ENCODE results near the gene ASB1. TPM values are rescaled to one million over a fixed set of nuclear protein-coding genes. Genes with fewer than 3 reads are reported as not detected.
A peak's percentile ranks its signal among the peaks of the same experiment; 100 is the strongest.

ASB1 gene
- total RNA-seq, 2 donors from 2014 or later = 49.2 to 52.3 TPM

GRCh38 chr2:238448031-238448955, 21.6 kb downstream of the ASB1 start:
- no peak for DNase-seq
- no peak overlapping the region for H3K27ac Mint-ChIP-seq
- H3K4me1 Mint-ChIP-seq (ENCODE audit: low read depth) = peaks cover 6% of the 10 kb centered on the region
- ATAC-seq (replicated peaks in 1 of 2) = peak; percentile 35 to 36
- no peaks in the 10 kb centered on the region for H3K9me3 Mint-ChIP-seq
- H3K36me3 Mint-ChIP-seq (ENCODE audit: insufficient read depth in 2 of 2) = peaks cover 8 to 46% of the 10 kb centered on the region in 2 donors
- no peaks in the 10 kb centered on the region for H3K27me3 Mint-ChIP-seq (ENCODE audit: low read depth)
- H3K4me3 Mint-ChIP-seq = no peak overlapping the region

GRCh38 chr2:238449241-238449640, 22.5 kb downstream of the ASB1 start:
- ATAC-seq (replicated peaks in 1 of 2) = no peak
- no peak overlapping the region for H3K4me3 Mint-ChIP-seq
- peaks cover 0 to 3% of the 10 kb centered on the region in 2 donors for H3K9me3 Mint-ChIP-seq
- peaks cover 9 to 44% of the 10 kb centered on the region in 2 donors for H3K36me3 Mint-ChIP-seq (ENCODE audit: insufficient read depth in 2 of 2)
- H3K4me1 Mint-ChIP-seq (ENCODE audit: low read depth) = peaks cover 6% of the 10 kb centered on the region
- no peaks in the 10 kb centered on the region for H3K27me3 Mint-ChIP-seq (ENCODE audit: low read depth)
- H3K27ac Mint-ChIP-seq = no peak overlapping the region
- DNase-seq = no peak

GRCh38 chr2:238449909-238450417, 23.2 kb downstream of the ASB1 start:
- Mint-ChIP-seq H3K9me3 (peaks cover 0 to 4% of the 10 kb centered on the region in 2 donors), H3K4me3 (no peak overlapping the region), H3K36me3 (ENCODE audit: insufficient read depth in 2 of 2) (peaks cover 7 to 38% of the 10 kb centered on the region in 2 donors), H3K4me1 (ENCODE audit: low read depth) (peaks cover 6% of the 10 kb centered on the region), H3K27me3 (ENCODE audit: low read depth) (no peaks in the 10 kb centered on the region), H3K27ac (peak overlapping the region; percentile 59)
- no peak for ATAC-seq (replicated peaks in 1 of 2)
- DNase-seq = no peak

GRCh38 chr2:238450440-238450861, 23.7 kb downstream of the ASB1 start:
- Mint-ChIP-seq H3K9me3 (peaks cover 1 to 8% of the 10 kb centered on the region in 2 donors), H3K27me3 (ENCODE audit: low read depth) (no peaks in the 10 kb centered on the region), H3K27ac (no peak overlapping the region), H3K4me3 (no peak overlapping the region), H3K36me3 (ENCODE audit: insufficient read depth in 2 of 2) (peaks cover 7 to 39% of the 10 kb centered on the region in 2 donors), H3K4me1 (ENCODE audit: low read depth) (peaks cover 6% of the 10 kb centered on the region)
- DNase-seq = no peak
- no peak for ATAC-seq (replicated peaks in 1 of 2)

- Mint-ChIP-seq H3K27ac (no peak overlapping the region), H3K4me1 (ENCODE audit: low read depth) (no peaks in the 10 kb centered on the region)
These were observed 27.1 kb downstream of the ASB1 start for GRCh38 chr2:238453842-238454241.

GRCh38 chr2:238456449-238456848, 29.7 kb downstream of the ASB1 start:
- no peak overlapping the region for H3K27ac Mint-ChIP-seq
- no peak overlapping the region for H3K4me3 Mint-ChIP-seq
- H3K27me3 Mint-ChIP-seq (ENCODE audit: low read depth) = no peaks in the 10 kb centered on the region
- peaks cover 1 to 10% of the 10 kb centered on the region in 2 donors for H3K36me3 Mint-ChIP-seq (ENCODE audit: insufficient read depth in 2 of 2)
- H3K4me1 Mint-ChIP-seq (ENCODE audit: low read depth) = no peaks in the 10 kb centered on the region
- ATAC-seq (replicated peaks in 1 of 2) (no peak), DNase-seq (no peak)
- H3K9me3 Mint-ChIP-seq = peaks cover 1 to 11% of the 10 kb centered on the region in 2 donors

More at GRCh38 chr2:238453842-238454241, 27.1 kb downstream of the ASB1 start:
- Mint-ChIP-seq H3K4me3 (no peak overlapping the region), H3K36me3 (ENCODE audit: insufficient read depth in 2 of 2) (peaks cover 1 to 19% of the 10 kb centered on the region in 2 donors), H3K27me3 (ENCODE audit: low read depth) (no peaks in the 10 kb centered on the region), H3K9me3 (peaks cover 1 to 11% of the 10 kb centered on the region in 2 donors)
- ATAC-seq (replicated peaks in 1 of 2) (no peak), DNase-seq (no peak)

- Mint-ChIP-seq H3K27ac (no peak overlapping the region), H3K9me3 (peaks cover 1 to 11% of the 10 kb centered on the region in 2 donors), H3K4me1 (ENCODE audit: low read depth) (no peaks in the 10 kb centered on the region), H3K27me3 (ENCODE audit: low read depth) (no peaks in the 10 kb centered on the region), H3K36me3 (ENCODE audit: insufficient read depth in 2 of 2) (peaks cover 1 to 8% of the 10 kb centered on the region in 2 donors), H3K4me3 (no peak overlapping the region)
- DNase-seq (no peak), ATAC-seq (replicated peaks in 1 of 2) (no peak)
These were observed 30.5 kb downstream of the ASB1 start for GRCh38 chr2:238456970-238457926.

- H3K27ac Mint-ChIP-seq = no peak overlapping the region
These were observed 31.2 kb downstream of the ASB1 start for GRCh38 chr2:238457927-238458324.

GRCh38 chr2:238458651-238459050, 31.9 kb downstream of the ASB1 start:
- H3K4me1 Mint-ChIP-seq (ENCODE audit: low read depth) = no peaks in the 10 kb centered on the region
- no peak overlapping the region for H3K27ac Mint-ChIP-seq
- DNase-seq = no peak
- H3K4me3 Mint-ChIP-seq = no peak overlapping the region
- ATAC-seq (replicated peaks in 1 of 2) = no peak
- peaks cover 1 to 11% of the 10 kb centered on the region in 2 donors for H3K9me3 Mint-ChIP-seq
- H3K36me3 Mint-ChIP-seq (ENCODE audit: insufficient read depth in 2 of 2) = peaks cover 1 to 3% of the 10 kb centered on the region in 2 donors
- H3K27me3 Mint-ChIP-seq (ENCODE audit: low read depth) = no peaks in the 10 kb centered on the region

More at GRCh38 chr2:238457927-238458324, 31.2 kb downstream of the ASB1 start:
- DNase-seq (no peak), ATAC-seq (replicated peaks in 1 of 2) (no peak)
- no peaks in the 10 kb centered on the region for H3K27me3 Mint-ChIP-seq (ENCODE audit: low read depth)
- peaks cover 1 to 11% of the 10 kb centered on the region in 2 donors for H3K9me3 Mint-ChIP-seq
- no peaks in the 10 kb centered on the region for H3K4me1 Mint-ChIP-seq (ENCODE audit: low read depth)
- peaks cover 1 to 3% of the 10 kb centered on the region in 2 donors for H3K36me3 Mint-ChIP-seq (ENCODE audit: insufficient read depth in 2 of 2)
- no peak overlapping the region for H3K4me3 Mint-ChIP-seq

- H3K27ac Mint-ChIP-seq = no peak overlapping the region
- H3K4me3 Mint-ChIP-seq = no peak overlapping the region
- DNase-seq (no peak), ATAC-seq (replicated peaks in 1 of 2) (no peak)
- no peaks in the 10 kb centered on the region for H3K4me1 Mint-ChIP-seq (ENCODE audit: low read depth)
- no peaks in the 10 kb centered on the region for H3K27me3 Mint-ChIP-seq (ENCODE audit: low read depth)
- peaks cover 1 to 10% of the 10 kb centered on the region in 2 donors for H3K9me3 Mint-ChIP-seq
- H3K36me3 Mint-ChIP-seq (ENCODE audit: insufficient read depth in 2 of 2) = peaks cover 0 to 3% of the 10 kb centered on the region in 2 donors
These were observed 32.4 kb downstream of the ASB1 start for GRCh38 chr2:238459081-238459629.

- H3K27me3 Mint-ChIP-seq (ENCODE audit: low read depth) = no peaks in the 10 kb centered on the region
- DNase-seq (no peak), ATAC-seq (replicated peaks in 1 of 2) (no peak)
- peaks cover 0 to 4% of the 10 kb centered on the region in 2 donors for H3K9me3 Mint-ChIP-seq
- H3K36me3 Mint-ChIP-seq (ENCODE audit: insufficient read depth in 2 of 2) = no peaks in the 10 kb centered on the region
- H3K4me3 Mint-ChIP-seq = no peak overlapping the region
- no peaks in the 10 kb centered on the region for H3K4me1 Mint-ChIP-seq (ENCODE audit: low read depth)
- no peak overlapping the region for H3K27ac Mint-ChIP-seq
These were observed 34.3 kb downstream of the ASB1 start for GRCh38 chr2:238461051-238461450.

GRCh38 chr2:238461491-238461890, 34.8 kb downstream of the ASB1 start:
- H3K27ac Mint-ChIP-seq = no peak overlapping the region

More at GRCh38 chr2:238461491-238461890, 34.8 kb downstream of the ASB1 start:
- H3K36me3 Mint-ChIP-seq (ENCODE audit: insufficient read depth in 2 of 2) = no peaks in the 10 kb centered on the region
- no peak overlapping the region for H3K4me3 Mint-ChIP-seq
- H3K4me1 Mint-ChIP-seq (ENCODE audit: low read depth) = no peaks in the 10 kb centered on the region
- no peaks in the 10 kb centered on the region for H3K27me3 Mint-ChIP-seq (ENCODE audit: low read depth)
- H3K9me3 Mint-ChIP-seq = peaks cover 0 to 3% of the 10 kb centered on the region in 2 donors
- ATAC-seq (replicated peaks in 1 of 2) = no peak
- DNase-seq = no peak

Measured in activated T-cell treated with anti-CD3 and anti-CD28 coated beads, Interleukin-2, amount 50 U/mL, for 72 hours (primary cell).